WTC11 (cell line): Measurements from ENCODE around the gene ATP13A1. TPM values are rescaled to one million over a fixed set of nuclear protein-coding genes. Genes with fewer than 3 reads are reported as not detected.

Experiments used
- ATAC-seq: fragments of 200-7000 bp; cut with Tn5 transposase; 2 replicates; pipeline ENCODE4 v1.10.0; 2021; ENCODE audit warnings: mild to moderate bottlenecking, moderate library complexity
- CTCF ChIA-PET: fragments of 300-600 bp; sonication (Branson Sonifier 250); formaldehyde crosslinking; loops from one replicate; lab custom pipeline; 2021; ENCODE audit warnings: antibody characterized with exemption; lab: Charles Lee
- POLR2A ChIA-PET: fragments of 350-600 bp; sonication (Branson Sonifier 250); formaldehyde crosslinking; loops from one replicate; lab custom pipeline; 2021; ENCODE audit warnings: antibody characterized with exemption; lab: Charles Lee
- DNase-seq: peaks from one replicate; pipeline ENCODE4 v3.0.0; 2021; ENCODE audit warnings: low spot score
- H3K27ac Mint-ChIP-seq: 2 replicates; pipeline ENCODE4 v1.8.0; 2021; ENCODE audit warnings: mixed read lengths
- H3K27me3 Mint-ChIP-seq: 2 replicates; pipeline ENCODE4 v1.8.0; 2021; ENCODE audit warnings: low read depth, mild to moderate bottlenecking, moderate library complexity, mixed read lengths
- H3K36me3 Mint-ChIP-seq: 2 replicates; pipeline ENCODE4 v1.8.0; 2021; ENCODE audit warnings: mixed read lengths
- H3K4me1 Mint-ChIP-seq: 2 replicates; pipeline ENCODE4 v1.8.0; 2022; ENCODE audit warnings: mixed read lengths
- H3K4me3 Mint-ChIP-seq: 2 replicates; pipeline ENCODE4 v1.8.0; 2021; ENCODE audit warnings: mild to moderate bottlenecking, moderate library complexity, mixed read lengths
- H3K9me3 Mint-ChIP-seq: 2 replicates; pipeline ENCODE4 v1.8.0; 2021; ENCODE audit warnings: mixed read lengths
- ELF4 ChIP-seq: sonication (generic); formaldehyde crosslinking; IDR thresholded peaks from 2 replicates; pipeline ENCODE4 v1.8.1; 2022; ENCODE audit warnings: low read depth, mild to moderate bottlenecking, moderate library complexity, missing genetic modification reagents
- FOXJ3 ChIP-seq: sonication (generic); formaldehyde crosslinking; IDR thresholded peaks from 2 replicates; pipeline ENCODE4 v1.9.0; 2021; ENCODE audit warnings: missing genetic modification reagents, mild to moderate bottlenecking, borderline replicate concordance
- NFE2L1 ChIP-seq: sonication (generic); formaldehyde crosslinking; IDR thresholded peaks from 2 replicates; pipeline ENCODE4 v1.8.1; 2023; ENCODE audit warnings: missing genetic modification reagents
- NR3C1 ChIP-seq: sonication (generic); formaldehyde crosslinking; conservative IDR thresholded peaks from 2 replicates; pipeline ENCODE4 v1.8.1; 2023; ENCODE audit warnings: low read depth, mild to moderate bottlenecking, missing genetic modification reagents
- RELA ChIP-seq: sonication (generic); formaldehyde crosslinking; IDR thresholded peaks from 2 replicates; pipeline ENCODE4 v1.8.1; 2022; ENCODE audit warnings: missing genetic modification reagents, mild to moderate bottlenecking, borderline replicate concordance
- ZNF219 ChIP-seq: sonication (generic); formaldehyde crosslinking; IDR thresholded peaks from 2 replicates; pipeline ENCODE4 v1.8.0; 2023; ENCODE audit warnings: missing genetic modification reagents, mild to moderate bottlenecking, borderline replicate concordance
- total RNA-seq: library from RNA; stranded (reverse); gene quantifications from 3 replicates; pipeline ENCODE4 v1.2.3, GENCODE V29; 2021
- TF ChIP-seq, protein P1 (sequence below): sonication (generic); formaldehyde crosslinking; IDR thresholded peaks from 2 replicates; pipeline ENCODE4 v1.8.1; 2023; ENCODE audit warnings: mild to moderate bottlenecking, missing genetic modification reagents, borderline replicate concordance
- TF ChIP-seq, protein P2 (sequence below): sonication (generic); formaldehyde crosslinking; IDR thresholded peaks from 2 replicates; pipeline ENCODE4 v1.8.0; 2023; ENCODE audit warnings: missing genetic modification reagents, mild to moderate bottlenecking, borderline replicate concordance
- TF ChIP-seq, protein P3 (sequence below): sonication (generic); formaldehyde crosslinking; IDR thresholded peaks from 2 replicates; pipeline ENCODE4 v1.8.1; 2023; ENCODE audit warnings: mild to moderate bottlenecking, moderate library complexity, missing genetic modification reagents
- TF ChIP-seq, protein P4 (sequence below): sonication (generic); formaldehyde crosslinking; IDR thresholded peaks from 2 replicates; pipeline ENCODE4 v1.8.1; 2022; ENCODE audit warnings: missing genetic modification reagents, borderline replicate concordance
- TF ChIP-seq, protein P5 (sequence below): sonication (generic); formaldehyde crosslinking; IDR thresholded peaks from 2 replicates; pipeline ENCODE4 v1.8.0; 2022; ENCODE audit warnings: mild to moderate bottlenecking, missing genetic modification reagents
- TF ChIP-seq, protein P6 (sequence below): fragments of 250-450 bp; sonication (Bioruptor Pico); IDR thresholded peaks from 2 replicates; pipeline ENCODE4 v2.1.2; 2022; ENCODE audit warnings: mild to moderate bottlenecking, moderate library complexity

The ATP13A1 gene
- total RNA-seq, 1 experiment from 2014 or later: 82.6 TPM

DNA sequence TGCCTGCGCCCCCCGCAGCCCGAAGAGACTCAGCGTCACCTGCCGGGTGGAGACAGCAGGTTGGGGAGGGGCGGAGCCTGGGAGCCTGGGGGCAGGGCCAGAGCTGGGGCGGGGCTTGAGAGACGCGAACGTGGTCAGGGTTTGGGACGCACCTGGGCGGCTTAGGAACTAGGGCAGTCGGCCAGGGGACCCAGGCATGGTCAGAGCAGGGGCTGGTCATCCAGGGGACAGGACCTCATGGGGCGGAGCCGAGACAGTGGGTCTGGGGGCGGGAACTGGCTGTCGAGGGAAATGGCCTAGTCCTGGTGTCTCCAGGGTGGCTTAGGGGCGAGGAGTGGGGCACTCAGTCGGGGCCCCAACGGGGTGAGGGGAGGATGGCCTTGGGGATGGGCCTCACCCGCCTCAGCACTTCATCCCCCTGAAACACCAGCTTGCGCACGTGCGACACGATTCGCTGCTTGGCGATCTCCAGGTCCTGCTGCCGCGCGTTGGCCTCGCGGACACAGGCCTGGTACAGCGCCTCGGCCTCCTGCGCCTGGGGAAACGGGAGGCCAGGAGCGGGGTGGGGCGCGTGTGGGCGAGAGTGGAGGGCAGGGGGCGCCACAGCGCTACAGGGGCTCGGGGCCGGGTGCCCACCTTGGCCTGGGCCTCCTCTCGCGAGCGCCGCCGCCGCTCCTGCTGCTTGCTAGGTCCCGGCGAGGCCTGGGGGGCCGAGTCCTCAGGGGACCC is 25.8 kb downstream of the ATP13A1 start (continued):
- TF ChIP-seq NR3C1: no peak
- no peak for TF ChIP-seq RELA (CRISPR knock-in tag)
- TF ChIP-seq ZNF219: no peak
- TF ChIP-seq, all 79 proteins: peak for 11

DNA sequence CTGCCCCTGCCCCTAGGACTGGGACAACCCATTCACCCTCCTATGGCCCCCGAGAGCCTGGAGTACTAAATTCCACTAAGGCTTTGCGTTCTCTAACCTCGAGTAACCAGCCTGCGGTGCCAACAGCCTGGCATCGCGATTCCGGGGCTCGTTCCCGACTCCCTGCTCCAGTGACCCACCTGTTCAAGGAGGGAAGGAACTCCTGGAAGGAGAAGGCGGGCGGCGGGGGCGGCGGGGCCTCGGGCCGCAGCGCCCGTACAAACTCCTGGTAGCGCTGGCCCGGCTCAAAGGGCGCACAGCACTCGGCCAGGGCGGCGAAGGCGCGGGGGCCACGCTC is 26.3 kb downstream of the ATP13A1 start:
- peaks cover 19% of the 10 kb centered on the region for H3K36me3 Mint-ChIP-seq
- DNase-seq (no peak), ATAC-seq (no peak)
- ChIA-PET POLR2A (interaction anchor here (1.3 to 1.6 kb wide), 2 partner anchors 9 to 27 kb away, joined by 3 to 7 read pairs; partner anchors contain the start of gene LPAR2), CTCF (interaction anchor here (0.6 to 1.6 kb wide), 7 partner anchors 9 to 121 kb away, joined by 3 to 10 read pairs (median 5); partner anchors contain the start of genes LPAR2 and NDUFA13)
- TF ChIP-seq, protein P1, sequence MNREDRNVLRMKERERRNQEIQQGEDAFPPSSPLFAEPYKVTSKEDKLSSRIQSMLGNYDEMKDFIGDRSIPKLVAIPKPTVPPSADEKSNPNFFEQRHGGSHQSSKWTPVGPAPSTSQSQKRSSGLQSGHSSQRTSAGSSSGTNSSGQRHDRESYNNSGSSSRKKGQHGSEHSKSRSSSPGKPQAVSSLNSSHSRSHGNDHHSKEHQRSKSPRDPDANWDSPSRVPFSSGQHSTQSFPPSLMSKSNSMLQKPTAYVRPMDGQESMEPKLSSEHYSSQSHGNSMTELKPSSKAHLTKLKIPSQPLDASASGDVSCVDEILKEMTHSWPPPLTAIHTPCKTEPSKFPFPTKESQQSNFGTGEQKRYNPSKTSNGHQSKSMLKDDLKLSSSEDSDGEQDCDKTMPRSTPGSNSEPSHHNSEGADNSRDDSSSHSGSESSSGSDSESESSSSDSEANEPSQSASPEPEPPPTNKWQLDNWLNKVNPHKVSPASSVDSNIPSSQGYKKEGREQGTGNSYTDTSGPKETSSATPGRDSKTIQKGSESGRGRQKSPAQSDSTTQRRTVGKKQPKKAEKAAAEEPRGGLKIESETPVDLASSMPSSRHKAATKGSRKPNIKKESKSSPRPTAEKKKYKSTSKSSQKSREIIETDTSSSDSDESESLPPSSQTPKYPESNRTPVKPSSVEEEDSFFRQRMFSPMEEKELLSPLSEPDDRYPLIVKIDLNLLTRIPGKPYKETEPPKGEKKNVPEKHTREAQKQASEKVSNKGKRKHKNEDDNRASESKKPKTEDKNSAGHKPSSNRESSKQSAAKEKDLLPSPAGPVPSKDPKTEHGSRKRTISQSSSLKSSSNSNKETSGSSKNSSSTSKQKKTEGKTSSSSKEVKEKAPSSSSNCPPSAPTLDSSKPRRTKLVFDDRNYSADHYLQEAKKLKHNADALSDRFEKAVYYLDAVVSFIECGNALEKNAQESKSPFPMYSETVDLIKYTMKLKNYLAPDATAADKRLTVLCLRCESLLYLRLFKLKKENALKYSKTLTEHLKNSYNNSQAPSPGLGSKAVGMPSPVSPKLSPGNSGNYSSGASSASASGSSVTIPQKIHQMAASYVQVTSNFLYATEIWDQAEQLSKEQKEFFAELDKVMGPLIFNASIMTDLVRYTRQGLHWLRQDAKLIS (CRISPR knock-in tag): no peak
- TF ChIP-seq ELF4 (CRISPR knock-in tag): no peak
- no peak for TF ChIP-seq FOXJ3 (CRISPR knock-in tag)
- TF ChIP-seq, protein P2, sequence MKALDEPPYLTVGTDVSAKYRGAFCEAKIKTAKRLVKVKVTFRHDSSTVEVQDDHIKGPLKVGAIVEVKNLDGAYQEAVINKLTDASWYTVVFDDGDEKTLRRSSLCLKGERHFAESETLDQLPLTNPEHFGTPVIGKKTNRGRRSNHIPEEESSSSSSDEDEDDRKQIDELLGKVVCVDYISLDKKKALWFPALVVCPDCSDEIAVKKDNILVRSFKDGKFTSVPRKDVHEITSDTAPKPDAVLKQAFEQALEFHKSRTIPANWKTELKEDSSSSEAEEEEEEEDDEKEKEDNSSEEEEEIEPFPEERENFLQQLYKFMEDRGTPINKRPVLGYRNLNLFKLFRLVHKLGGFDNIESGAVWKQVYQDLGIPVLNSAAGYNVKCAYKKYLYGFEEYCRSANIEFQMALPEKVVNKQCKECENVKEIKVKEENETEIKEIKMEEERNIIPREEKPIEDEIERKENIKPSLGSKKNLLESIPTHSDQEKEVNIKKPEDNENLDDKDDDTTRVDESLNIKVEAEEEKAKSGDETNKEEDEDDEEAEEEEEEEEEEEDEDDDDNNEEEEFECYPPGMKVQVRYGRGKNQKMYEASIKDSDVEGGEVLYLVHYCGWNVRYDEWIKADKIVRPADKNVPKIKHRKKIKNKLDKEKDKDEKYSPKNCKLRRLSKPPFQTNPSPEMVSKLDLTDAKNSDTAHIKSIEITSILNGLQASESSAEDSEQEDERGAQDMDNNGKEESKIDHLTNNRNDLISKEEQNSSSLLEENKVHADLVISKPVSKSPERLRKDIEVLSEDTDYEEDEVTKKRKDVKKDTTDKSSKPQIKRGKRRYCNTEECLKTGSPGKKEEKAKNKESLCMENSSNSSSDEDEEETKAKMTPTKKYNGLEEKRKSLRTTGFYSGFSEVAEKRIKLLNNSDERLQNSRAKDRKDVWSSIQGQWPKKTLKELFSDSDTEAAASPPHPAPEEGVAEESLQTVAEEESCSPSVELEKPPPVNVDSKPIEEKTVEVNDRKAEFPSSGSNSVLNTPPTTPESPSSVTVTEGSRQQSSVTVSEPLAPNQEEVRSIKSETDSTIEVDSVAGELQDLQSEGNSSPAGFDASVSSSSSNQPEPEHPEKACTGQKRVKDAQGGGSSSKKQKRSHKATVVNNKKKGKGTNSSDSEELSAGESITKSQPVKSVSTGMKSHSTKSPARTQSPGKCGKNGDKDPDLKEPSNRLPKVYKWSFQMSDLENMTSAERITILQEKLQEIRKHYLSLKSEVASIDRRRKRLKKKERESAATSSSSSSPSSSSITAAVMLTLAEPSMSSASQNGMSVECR (CRISPR knock-in tag): 0 out of 2 replicates have a peak, but pooled peaks have one; percentile 8
- TF ChIP-seq, protein P3, sequence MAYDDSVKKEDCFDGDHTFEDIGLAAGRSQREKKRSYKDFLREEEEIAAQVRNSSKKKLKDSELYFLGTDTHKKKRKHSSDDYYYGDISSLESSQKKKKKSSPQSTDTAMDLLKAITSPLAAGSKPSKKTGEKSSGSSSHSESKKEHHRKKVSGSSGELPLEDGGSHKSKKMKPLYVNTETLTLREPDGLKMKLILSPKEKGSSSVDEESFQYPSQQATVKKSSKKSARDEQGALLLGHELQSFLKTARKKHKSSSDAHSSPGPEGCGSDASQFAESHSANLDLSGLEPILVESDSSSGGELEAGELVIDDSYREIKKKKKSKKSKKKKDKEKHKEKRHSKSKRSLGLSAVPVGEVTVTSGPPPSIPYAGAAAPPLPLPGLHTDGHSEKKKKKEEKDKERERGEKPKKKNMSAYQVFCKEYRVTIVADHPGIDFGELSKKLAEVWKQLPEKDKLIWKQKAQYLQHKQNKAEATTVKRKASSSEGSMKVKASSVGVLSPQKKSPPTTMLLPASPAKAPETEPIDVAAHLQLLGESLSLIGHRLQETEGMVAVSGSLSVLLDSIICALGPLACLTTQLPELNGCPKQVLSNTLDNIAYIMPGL (CRISPR knock-in tag): no peak
- TF ChIP-seq, protein P4, sequence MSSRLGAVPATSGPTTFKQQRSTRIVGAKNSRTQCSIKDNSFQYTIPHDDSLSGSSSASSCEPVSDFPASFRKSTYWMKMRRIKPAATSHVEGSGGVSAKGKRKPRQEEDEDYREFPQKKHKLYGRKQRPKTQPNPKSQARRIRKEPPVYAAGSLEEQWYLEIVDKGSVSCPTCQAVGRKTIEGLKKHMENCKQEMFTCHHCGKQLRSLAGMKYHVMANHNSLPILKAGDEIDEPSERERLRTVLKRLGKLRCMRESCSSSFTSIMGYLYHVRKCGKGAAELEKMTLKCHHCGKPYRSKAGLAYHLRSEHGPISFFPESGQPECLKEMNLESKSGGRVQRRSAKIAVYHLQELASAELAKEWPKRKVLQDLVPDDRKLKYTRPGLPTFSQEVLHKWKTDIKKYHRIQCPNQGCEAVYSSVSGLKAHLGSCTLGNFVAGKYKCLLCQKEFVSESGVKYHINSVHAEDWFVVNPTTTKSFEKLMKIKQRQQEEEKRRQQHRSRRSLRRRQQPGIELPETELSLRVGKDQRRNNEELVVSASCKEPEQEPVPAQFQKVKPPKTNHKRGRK (CRISPR knock-in tag): no peak
- TF ChIP-seq, protein P5, sequence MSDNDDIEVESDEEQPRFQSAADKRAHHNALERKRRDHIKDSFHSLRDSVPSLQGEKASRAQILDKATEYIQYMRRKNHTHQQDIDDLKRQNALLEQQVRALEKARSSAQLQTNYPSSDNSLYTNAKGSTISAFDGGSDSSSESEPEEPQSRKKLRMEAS: no peak
- TF ChIP-seq NFE2L1 (CRISPR knock-in tag): no peak
- TF ChIP-seq, protein P6, sequence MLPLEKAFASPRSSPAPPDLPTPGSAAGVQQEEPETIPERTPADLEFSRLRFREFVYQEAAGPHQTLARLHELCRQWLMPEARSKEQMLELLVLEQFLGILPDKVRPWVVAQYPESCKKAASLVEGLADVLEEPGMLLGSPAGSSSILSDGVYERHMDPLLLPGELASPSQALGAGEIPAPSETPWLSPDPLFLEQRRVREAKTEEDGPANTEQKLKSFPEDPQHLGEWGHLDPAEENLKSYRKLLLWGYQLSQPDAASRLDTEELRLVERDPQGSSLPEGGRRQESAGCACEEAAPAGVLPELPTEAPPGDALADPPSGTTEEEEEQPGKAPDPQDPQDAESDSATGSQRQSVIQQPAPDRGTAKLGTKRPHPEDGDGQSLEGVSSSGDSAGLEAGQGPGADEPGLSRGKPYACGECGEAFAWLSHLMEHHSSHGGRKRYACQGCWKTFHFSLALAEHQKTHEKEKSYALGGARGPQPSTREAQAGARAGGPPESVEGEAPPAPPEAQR (CRISPR knock-in tag): no peak
- H3K9me3 Mint-ChIP-seq: no peaks in the 10 kb centered on the region
- peaks cover 2% of the 10 kb centered on the region; the same call in 1 of the 2 replicates for H3K27me3 Mint-ChIP-seq
- H3K4me3 Mint-ChIP-seq: peak overlapping the region; percentile 35; the same call in 1 of the 2 replicates
- H3K27ac Mint-ChIP-seq: no peak overlapping the region
- peaks cover 7% of the 10 kb centered on the region for H3K4me1 Mint-ChIP-seq
